ENCODE results near the gene MYLK. TPM values are rescaled to one million over a fixed set of nuclear protein-coding genes. Genes with fewer than 3 reads are reported as not detected.
"Not testable (repeated sequence)": the region's sequence is repeated elsewhere in the genome, so short reads cannot be mapped to it uniquely, and the experiment has no call there.

MYLK gene
- total RNA-seq, 1 donor from 2014 or later, result 24.3 TPM

DNA sequence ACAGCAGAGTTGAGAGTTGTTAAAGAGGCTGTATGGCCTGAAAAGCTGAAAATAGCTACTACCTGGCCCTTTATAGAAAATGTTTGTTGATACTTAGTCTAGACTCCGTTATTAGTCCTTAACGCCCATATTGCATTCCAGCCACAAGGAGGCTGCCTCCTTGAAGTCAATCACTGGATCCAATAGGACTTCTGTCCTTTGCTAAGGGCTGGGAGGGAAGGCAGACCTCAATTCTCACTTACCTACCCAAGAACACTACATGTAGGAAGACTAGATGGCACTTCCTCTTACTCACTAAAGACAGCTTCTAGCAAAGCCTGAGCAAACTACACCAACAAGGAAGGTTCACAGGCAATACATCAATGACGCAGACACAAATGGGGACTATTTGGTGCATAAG, 159.8 kb downstream of the MYLK start:
- no peak for DNase-seq (ENCODE audit: low read depth, low spot score)

- DNase-seq (ENCODE audit: low read depth, low spot score), result peak; percentile 44
Measured at GRCh38 chr3:123723522-123724168, 160.5 kb downstream of the MYLK start.

DNA sequence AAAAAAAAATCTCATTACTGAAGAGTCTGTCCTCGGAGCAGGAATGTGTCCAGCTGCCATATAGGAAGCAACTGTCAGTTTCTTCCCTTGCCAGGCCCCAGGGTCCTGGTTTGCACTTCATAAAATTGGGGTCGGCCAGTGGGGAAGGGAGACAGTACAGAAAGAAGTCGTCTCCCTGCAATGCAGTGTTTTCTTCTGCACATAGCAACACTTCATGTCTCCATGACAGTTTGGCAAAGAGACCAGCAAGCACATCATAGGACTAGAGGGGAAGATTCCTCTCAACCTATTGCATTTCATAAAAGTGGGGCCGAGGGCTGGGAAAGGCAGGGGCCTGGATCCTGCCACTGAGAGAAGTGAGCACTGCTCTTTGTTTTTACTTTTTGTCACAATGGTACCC, 161.1 kb downstream of the MYLK start:
- DNase-seq (ENCODE audit: low read depth, low spot score), result no peak

- DNase-seq (ENCODE audit: low read depth, low spot score), result no peak
Measured at GRCh38 chr3:123722456-123722855, 161.7 kb downstream of the MYLK start.

GRCh38 chr3:123722021-123722420, 162.1 kb downstream of the MYLK start:
- no peak for DNase-seq (ENCODE audit: low read depth, low spot score)

DNA sequence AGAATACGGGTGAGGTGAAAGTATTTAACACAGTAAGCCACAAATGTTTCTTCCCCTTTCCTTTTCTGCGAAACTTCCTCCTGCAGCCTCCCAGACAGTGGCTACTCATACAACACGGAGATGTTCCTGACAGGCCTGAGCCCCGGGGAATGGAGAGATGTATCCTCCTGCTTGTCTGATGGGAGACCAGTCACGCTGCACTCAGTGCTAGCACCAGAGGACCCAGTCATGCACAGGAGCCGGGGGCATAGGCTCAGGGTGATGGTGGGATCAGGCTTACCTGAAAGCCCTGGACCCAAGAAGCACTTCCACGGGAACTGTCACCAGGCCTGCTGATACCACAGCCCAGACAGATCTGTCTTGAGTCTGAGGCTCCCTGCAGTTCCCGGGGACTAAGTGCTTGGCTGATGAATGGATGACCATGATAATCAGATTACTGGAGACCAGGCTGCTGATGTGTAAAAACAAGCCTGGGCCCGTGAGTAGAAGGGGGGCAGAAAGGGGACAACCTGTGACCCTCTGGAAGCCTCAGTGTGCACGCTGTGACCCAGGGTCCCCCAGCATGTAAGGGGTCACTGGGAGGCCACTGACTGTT, 162.9 kb downstream of the MYLK start:
- DNase-seq (ENCODE audit: low read depth, low spot score), result not testable (repeated sequence)

DNA sequence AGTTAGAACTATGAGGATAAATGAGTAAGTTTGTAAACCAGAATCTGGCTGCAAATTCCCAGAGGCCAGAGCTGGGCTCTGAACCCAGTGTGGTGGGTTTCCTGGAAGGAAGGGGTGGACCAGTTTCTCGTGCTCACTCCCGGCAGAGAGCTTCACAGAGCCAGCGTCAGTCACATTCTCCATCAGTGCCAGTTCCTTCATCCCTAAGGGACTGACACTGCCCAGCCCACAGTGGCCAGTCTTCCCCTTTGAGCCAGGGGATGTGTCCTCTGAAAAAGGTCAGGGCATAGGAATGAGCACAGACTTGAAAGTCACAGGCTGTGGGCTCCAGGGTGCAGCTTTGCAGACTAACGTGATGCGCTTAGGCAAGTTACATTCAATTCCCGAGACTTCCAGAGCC, 163.5 kb downstream of the MYLK start:
- DNase-seq (ENCODE audit: low read depth, low spot score), result no peak

DNA sequence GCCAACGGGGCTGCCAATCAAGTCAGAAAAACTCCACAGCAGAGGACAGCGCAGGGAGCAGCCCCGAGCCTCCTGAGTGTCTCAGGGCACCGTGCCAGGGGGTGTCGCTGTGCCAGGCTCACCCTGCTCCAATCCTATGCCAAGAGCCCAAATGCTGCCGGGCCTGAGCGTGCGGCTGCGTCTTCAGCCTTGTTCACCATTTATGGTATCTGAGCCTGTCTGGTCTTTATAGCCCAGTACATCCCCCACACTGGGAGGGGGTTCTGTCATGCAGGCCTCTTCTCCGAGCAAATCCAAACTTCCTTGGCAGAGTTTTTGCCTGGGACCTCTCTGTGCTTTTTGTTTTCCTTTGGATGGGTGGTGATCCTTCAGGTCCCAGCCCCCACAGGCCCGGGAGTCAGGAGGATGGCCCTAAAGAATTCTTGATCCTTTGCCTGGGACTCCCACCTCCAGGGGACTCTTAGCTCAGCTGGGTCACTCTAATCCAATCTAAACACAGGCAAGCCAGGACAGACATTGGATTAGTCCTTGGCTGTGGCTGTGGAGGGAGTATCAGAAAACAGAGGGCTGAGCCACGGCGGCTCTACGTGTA, 164.2 kb downstream of the MYLK start:
- no peak for DNase-seq (ENCODE audit: low read depth, low spot score)

DNA sequence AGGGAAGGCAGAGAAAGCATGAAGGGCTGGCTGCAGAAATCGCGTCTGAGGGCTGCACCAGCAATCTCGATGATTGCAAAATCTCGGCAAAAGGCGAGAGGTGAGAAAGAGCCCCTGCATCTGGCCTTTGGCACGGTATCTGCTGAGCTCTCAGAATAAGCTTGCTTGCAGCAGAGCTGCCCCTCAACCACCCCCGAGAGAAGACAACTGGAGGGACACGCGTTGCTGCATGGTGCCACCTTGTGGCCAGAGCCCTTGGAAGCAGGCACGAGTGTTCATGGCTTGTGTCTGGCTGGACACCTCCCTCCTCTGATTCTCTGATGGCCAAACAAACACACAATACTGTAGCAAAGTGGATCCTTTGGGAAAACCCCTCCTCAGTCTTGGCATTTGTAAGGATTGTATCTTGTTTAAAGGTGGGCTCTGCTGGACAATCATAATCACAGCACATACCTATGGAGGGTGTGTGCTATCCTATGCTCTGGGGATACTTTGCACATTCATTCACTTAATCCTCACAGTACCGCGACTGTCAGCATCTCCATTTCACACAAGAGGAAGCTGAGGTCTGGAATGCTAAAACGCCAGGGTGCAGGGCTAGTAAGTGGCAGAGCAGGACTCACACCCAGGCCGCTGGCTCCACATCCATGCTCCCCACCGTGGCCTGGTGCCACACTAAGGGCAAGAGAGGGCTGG, 164.9 kb downstream of the MYLK start:
- peak; percentile 26 for DNase-seq (ENCODE audit: low read depth, low spot score)

- no peak for DNase-seq (ENCODE audit: low read depth, low spot score)
Measured at GRCh38 chr3:123718108-123718507, 166.0 kb downstream of the MYLK start.

DNA sequence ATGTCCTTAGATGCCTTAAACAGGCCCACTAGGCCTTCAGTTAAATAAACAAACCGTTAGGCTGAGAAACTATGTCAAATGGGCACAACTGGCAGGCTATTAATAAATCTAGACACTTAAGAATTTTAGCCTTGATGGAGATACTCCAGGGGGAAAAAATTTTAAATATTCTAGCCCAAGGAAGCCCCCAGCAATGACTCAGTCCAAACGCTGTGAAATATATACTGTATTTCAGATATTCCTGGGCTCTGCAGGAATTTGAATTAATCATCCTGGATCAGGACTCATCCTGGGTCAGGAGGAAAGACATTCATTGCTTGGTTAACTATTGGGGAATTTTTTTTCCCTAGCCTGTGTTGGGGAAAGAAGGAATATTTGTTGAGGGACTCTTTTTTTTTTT, 166.7 kb downstream of the MYLK start:
- not testable (repeated sequence) for DNase-seq (ENCODE audit: low read depth, low spot score)

- DNase-seq (ENCODE audit: low read depth, low spot score), result no peak
Measured at GRCh38 chr3:123716411-123716810, 167.7 kb downstream of the MYLK start.

GRCh38 chr3:123713211-123713610, 170.9 kb downstream of the MYLK start:
- no peak for DNase-seq (ENCODE audit: low read depth, low spot score)

DNA sequence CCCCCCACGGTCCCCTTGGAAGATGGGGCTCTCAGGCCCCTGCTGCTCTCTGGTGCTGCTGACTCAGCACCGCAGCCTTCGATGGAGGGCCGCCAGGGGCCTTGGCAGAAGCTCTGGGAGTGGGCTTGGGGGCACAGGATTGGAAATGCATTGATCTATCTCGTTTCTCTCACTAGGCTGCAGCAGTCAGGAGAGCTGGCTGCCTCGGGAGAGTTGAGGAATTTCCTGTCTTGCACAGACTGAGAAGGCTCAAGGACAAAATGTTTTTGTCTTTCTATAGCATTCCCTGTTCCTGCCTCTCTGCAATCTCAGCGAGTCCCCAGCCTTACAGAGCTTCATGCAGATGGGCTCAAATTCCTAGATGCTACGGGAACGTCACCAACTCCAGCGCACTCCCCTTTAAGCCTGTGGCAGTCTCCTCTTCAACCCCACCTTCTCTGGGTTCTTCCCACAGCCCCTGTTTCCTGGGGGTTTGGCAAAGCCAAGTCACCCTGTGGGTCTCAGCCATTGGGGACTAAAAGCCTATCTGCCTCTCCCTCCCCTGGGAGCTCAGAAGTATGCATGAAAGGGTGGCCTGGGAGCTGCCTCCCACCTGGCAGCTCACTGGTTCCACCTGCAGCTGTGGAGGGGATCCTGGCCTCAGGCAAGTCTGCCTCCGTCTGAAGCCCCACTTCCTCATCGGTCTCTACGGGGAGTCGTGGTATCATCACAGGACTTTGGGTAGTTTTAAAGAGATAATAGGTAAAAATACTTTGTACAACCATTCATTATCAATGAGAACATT, 171.9 kb downstream of the MYLK start:
- DNase-seq (ENCODE audit: low read depth, low spot score), result no peak

DNA sequence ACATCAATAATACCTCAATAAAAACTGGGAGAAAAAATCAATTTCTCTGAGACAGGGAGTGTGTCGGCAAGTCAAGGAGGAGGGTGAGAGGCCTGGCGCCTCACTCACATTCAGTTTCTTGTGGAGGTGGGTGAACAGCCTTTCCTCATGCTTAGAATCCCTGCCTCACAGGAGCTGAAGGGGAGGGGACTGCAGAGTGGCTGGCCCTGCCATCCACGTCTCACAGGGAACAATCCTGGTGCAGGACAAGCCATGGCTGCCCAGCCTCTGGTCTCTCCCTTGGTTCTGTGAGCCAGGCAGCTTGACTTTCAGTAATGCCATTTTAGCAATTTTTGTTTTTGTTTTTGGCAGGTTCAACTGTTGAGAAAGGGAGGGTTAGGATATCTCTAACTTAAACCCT, 172.8 kb downstream of the MYLK start:
- DNase-seq (ENCODE audit: low read depth, low spot score), result no peak

DNA sequence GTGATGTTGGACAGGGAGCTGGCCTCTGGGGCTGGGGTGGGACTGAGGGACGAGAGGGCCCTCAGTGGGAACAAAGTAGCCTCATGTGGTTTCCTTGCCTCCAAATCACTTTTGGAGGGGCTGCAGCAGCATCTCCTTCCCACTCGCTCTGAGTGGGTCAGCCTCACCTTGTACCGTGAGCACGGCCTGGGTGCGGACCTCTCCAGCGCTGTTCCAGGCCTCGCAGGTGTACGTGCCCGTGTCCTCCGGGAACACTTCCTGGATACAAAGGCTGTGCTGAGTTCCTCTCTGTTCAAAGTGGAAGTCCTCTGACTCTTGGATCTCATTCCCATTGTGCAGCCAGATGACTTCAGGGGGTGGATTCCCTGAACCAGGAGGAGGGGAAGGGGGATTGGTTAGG, 175.6 kb downstream of the MYLK start:
- no peak for DNase-seq (ENCODE audit: low read depth, low spot score)

DNA sequence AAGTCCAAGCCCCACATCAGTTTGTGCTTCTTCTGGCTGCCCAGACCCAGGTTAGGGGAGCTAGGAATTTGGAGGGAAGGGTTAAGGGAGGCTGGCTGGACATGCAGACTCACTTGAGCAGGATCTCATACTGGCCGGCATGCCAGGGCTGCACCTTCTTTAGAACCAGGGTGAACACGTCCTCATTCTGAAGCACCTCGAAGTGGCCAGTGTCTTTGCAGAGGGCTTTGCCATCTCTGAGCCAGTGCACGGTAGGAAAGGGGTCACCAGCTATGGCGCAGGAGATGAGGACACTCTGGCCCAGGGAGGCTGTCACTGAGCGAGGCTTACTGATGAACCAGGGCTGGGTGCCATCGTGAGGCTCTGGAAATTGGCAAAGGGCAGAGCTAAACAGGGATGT, 176.5 kb downstream of the MYLK start:
- not testable (repeated sequence) for DNase-seq (ENCODE audit: low read depth, low spot score)

GRCh38 chr3:123706871-123707270, 177.3 kb downstream of the MYLK start:
- DNase-seq (ENCODE audit: low read depth, low spot score), result no peak

DNA sequence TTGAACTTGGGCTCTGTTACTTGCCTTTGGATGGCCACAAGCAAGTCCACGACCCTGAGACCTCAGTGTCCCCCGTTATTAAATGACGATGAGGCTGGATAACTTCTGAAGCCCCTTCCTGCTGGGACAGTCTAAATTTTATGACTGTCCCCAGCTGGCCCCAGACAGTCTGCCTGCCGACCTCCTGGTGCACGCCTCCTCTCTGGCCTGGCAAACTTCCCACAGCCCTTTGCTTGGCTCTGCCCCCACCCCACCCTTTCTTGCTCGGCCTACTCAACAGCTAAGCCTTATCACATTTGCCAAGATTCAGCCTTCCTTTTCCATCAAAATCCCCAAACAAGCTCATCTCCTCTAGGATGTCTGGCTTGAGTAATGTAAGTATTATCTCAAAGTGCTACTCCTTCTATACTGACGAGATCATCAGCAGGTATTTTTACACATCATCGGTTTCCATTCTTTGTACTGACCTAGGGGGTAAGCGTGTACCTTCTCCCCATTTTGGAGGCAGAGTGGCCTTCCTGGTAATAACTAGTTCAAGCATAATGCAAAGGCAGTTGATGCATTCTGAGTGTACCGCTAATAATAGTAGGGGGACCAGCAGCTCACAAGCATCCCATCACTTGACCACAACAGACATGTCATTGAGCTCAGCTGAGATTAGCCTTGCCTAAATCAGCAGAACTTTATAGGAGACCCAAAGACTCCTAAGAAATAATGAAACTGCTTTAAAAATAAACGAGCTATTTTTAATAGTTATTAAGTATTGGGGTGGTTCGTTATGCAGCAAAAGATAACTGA, 178.4 kb downstream of the MYLK start:
- no peak for DNase-seq (ENCODE audit: low read depth, low spot score)

- DNase-seq (ENCODE audit: low read depth, low spot score), result not testable (repeated sequence)
Measured at GRCh38 chr3:123703663-123704062, 180.5 kb downstream of the MYLK start.

DNA sequence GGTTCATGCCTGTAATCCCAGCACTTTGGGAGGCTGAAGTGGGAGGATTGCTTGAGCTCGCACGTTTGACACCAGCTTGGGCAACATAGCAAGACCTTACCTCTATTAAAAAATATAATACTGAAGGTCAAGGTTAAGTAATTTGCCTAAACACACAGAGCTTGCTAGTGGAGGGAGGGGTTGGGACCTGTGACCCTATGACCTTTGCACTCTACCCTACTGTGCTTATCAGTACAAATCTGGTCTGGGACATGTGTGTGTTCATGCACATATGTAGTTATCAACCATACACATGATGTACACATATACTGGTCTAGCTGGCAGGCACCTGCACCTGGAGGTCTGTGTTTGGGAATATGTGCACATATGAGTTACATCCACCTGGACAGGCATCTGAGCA, 181.4 kb downstream of the MYLK start:
- no peak for DNase-seq (ENCODE audit: low read depth, low spot score)
